COR-L47 (cell line): ENCODE data around the gene EMP2.
"Not testable (repeated sequence)": the region's sequence is repeated elsewhere in the genome, so short reads cannot be mapped to it uniquely, and the experiment has no call there.

ENCODE experiments used
- DNase-seq: peaks from one replicate; lab custom pipeline; 2025; lab: John Stamatoyannopoulos, UW

EMP2 gene

GRCh38 chr16:10548404-10548803, 32.0 kb downstream of the EMP2 start:
- no peak for DNase-seq

GRCh38 chr16:10547708-10548107, 32.7 kb downstream of the EMP2 start:
- no peak for DNase-seq

- DNase-seq, result no peak
These were observed 37.0 kb downstream of the EMP2 start for GRCh38 chr16:10543231-10543977.

- no peak for DNase-seq
These were observed 39.0 kb downstream of the EMP2 start for GRCh38 chr16:10541366-10541765.

GRCh38 chr16:10539793-10540192, 40.6 kb downstream of the EMP2 start:
- DNase-seq, result no peak

GRCh38 chr16:10539236-10539635, 41.2 kb downstream of the EMP2 start:
- no peak for DNase-seq

GRCh38 chr16:10538583-10538982, 41.8 kb downstream of the EMP2 start:
- no peak for DNase-seq

- DNase-seq, result no peak
These were observed 42.5 kb downstream of the EMP2 start for GRCh38 chr16:10537946-10538345.

- DNase-seq, result no peak
These were observed 43.5 kb downstream of the EMP2 start for GRCh38 chr16:10536814-10537389.

- not testable (repeated sequence) for DNase-seq
These were observed 44.1 kb downstream of the EMP2 start for GRCh38 chr16:10536328-10536727.

GRCh38 chr16:10535461-10535860, 44.9 kb downstream of the EMP2 start:
- DNase-seq, result no peak

GRCh38 chr16:10534748-10535147, 45.6 kb downstream of the EMP2 start:
- DNase-seq, result no peak

GRCh38 chr16:10533612-10534011, 46.8 kb downstream of the EMP2 start:
- not testable (repeated sequence) for DNase-seq

- DNase-seq, result no peak
These were observed 48.8 kb downstream of the EMP2 start for GRCh38 chr16:10531582-10531981.

GRCh38 chr16:10530685-10531084, 49.7 kb downstream of the EMP2 start:
- no peak for DNase-seq

- DNase-seq, result no peak
These were observed 50.3 kb downstream of the EMP2 start for GRCh38 chr16:10529895-10530669.

- no peak for DNase-seq
These were observed 51.8 kb downstream of the EMP2 start for GRCh38 chr16:10528635-10529034.

- no peak for DNase-seq
These were observed 53.4 kb downstream of the EMP2 start for GRCh38 chr16:10526962-10527361.

- no peak for DNase-seq
These were observed 55.1 kb downstream of the EMP2 start for GRCh38 chr16:10525214-10525825.

GRCh38 chr16:10522966-10523365, 57.4 kb downstream of the EMP2 start:
- DNase-seq, result no peak

- peak; percentile 4 for DNase-seq
These were observed 58.6 kb downstream of the EMP2 start for GRCh38 chr16:10521681-10522274.

- DNase-seq, result no peak
These were observed 59.4 kb downstream of the EMP2 start for GRCh38 chr16:10520869-10521578.
